ENCODE results near the gene ZFP36.

Gene ZFP36

GRCh38 chr19:39423258-39424086 is 16.8 kb downstream of the ZFP36 start:
- DNase-seq, result no peak

GRCh38 chr19:39424934-39425333 is 18.3 kb downstream of the ZFP36 start:
- DNase-seq, result no peak

GRCh38 chr19:39425744-39426143 is 19.1 kb downstream of the ZFP36 start:
- DNase-seq, result no peak

GRCh38 chr19:39426170-39426569 is 19.5 kb downstream of the ZFP36 start:
- no peak for DNase-seq

- no peak for DNase-seq
These were observed 21.1 kb downstream of the ZFP36 start for GRCh38 chr19:39427707-39428106.

GRCh38 chr19:39428283-39429112 is 21.9 kb downstream of the ZFP36 start:
- no peak for DNase-seq

GRCh38 chr19:39430675-39431593 is 24.3 kb downstream of the ZFP36 start:
- no peak for DNase-seq

- DNase-seq, result no peak
These were observed 26.0 kb downstream of the ZFP36 start for GRCh38 chr19:39432677-39433025.

GRCh38 chr19:39433480-39434079 is 26.9 kb downstream of the ZFP36 start:
- DNase-seq, result no peak

- DNase-seq, result no peak
These were observed 27.8 kb downstream of the ZFP36 start for GRCh38 chr19:39434123-39435076.

- peak; percentile 97 for DNase-seq
These were observed 29.1 kb downstream of the ZFP36 start, which contains the start of gene RPS16 for GRCh38 chr19:39435499-39436349. Gene RPS16, minus strand, starts transcription at chr19:39435949. Its CDS starts 54 bp downstream, at chr19:39435895.

- no peak for DNase-seq
These were observed 29.7 kb downstream of the ZFP36 start for GRCh38 chr19:39436350-39436716.

GRCh38 chr19:39438270-39438934 is 31.8 kb downstream of the ZFP36 start:
- no peak for DNase-seq

GRCh38 chr19:39444598-39445195 is 38.0 kb downstream of the ZFP36 start:
- DNase-seq, result peak; percentile 39

- peak; percentile 95 for DNase-seq
These were observed 38.8 kb downstream of the ZFP36 start, which contains the start of gene SUPT5H for GRCh38 chr19:39445196-39446111. Gene SUPT5H, plus strand, starts transcription at chr19:39445582. Its CDS starts 309 bp downstream, at chr19:39445891.

GRCh38 chr19:39446365-39447084 is 39.9 kb downstream of the ZFP36 start:
- peak; percentile 4 for DNase-seq

GRCh38 chr19:39448271-39448670 is 41.6 kb downstream of the ZFP36 start:
- no peak for DNase-seq
